22Rv1 (cell line): Measurements from ENCODE around the gene C1QTNF1.

Experiments used
- CTCF ChIP-seq: fragments of 450-650 bp; IDR thresholded peaks from 2 replicates; pipeline ENCODE4 v1.5.1; 2017; ENCODE audit warnings: mild to moderate bottlenecking
- ZFX ChIP-seq: fragments of 450-650 bp; IDR thresholded peaks from 2 replicates; pipeline ENCODE4 v1.6.1; 2017; ENCODE audit warnings: antibody characterized with exemption, borderline replicate concordance

GRCh38 chr17:79033046-79033616, 9.2 kb downstream of the C1QTNF1 start:
- TF ChIP-seq CTCF (no peak), ZFX (no peak)
